SK-N-SH treated with all-trans-retinoic acid at 6 μM for 48 hours (cell line): ENCODE data around the gene RNF157.

Experiments
- BACH2 ChIP-seq: fragments of 250-450 bp; sonication (Bioruptor Pico); IDR thresholded peaks from 2 replicates; pipeline ENCODE4 v1.9.0; 2021; ENCODE audit warnings: mild to moderate bottlenecking, borderline replicate concordance
- GLIS3 ChIP-seq: fragments of 250-450 bp; sonication (Bioruptor Pico); IDR thresholded peaks from 2 replicates; pipeline ENCODE4 v1.5.0; 2020; ENCODE audit warnings: mild to moderate bottlenecking, moderate library complexity
- ISL1 ChIP-seq: fragments of 250-450 bp; sonication (Bioruptor Pico); IDR thresholded peaks from 2 replicates; pipeline ENCODE4 v2.1.2; 2022; ENCODE audit warnings: mild to moderate bottlenecking, moderate library complexity
- OSR1 ChIP-seq: fragments of 250-450 bp; sonication (Bioruptor Pico); IDR thresholded peaks from 2 replicates; pipeline ENCODE4 v1.8.0; 2022; ENCODE audit warnings: moderate library complexity, mild to moderate bottlenecking, inconsistent platforms
- RARB ChIP-seq: fragments of 250-450 bp; sonication (Bioruptor Pico); IDR thresholded peaks from 2 replicates; pipeline ENCODE4 v1.8.0; 2021; ENCODE audit warnings: mild to moderate bottlenecking, moderate library complexity
- TCF4 ChIP-seq: fragments of 250-450 bp; sonication (Bioruptor Pico); IDR thresholded peaks from 2 replicates; pipeline ENCODE4 v1.8.0; 2021; ENCODE audit warnings: mild to moderate bottlenecking, moderate library complexity, borderline replicate concordance
- TOX ChIP-seq: fragments of 250-450 bp; sonication (Bioruptor Pico); IDR thresholded peaks from 2 replicates; pipeline ENCODE4 v1.8.0; 2021; ENCODE audit warnings: mild to moderate bottlenecking, moderate library complexity, borderline replicate concordance
- ZFP3 ChIP-seq: fragments of 250-450 bp; sonication (Bioruptor Pico); IDR thresholded peaks from 2 replicates; pipeline ENCODE4 v1.5.0; 2020; ENCODE audit warnings: mild to moderate bottlenecking, moderate library complexity
- ZFP30 ChIP-seq: fragments of 450-650 bp; formaldehyde crosslinking; IDR thresholded peaks from 2 replicates; pipeline ENCODE4 v1.5.0; 2022; ENCODE audit warnings: mild to moderate bottlenecking, moderate library complexity
- ZNF565 ChIP-seq: fragments of 450-650 bp; formaldehyde crosslinking; conservative IDR thresholded peaks from 2 replicates; pipeline ENCODE4 v1.5.0; 2020; ENCODE audit warnings: low read depth, mild to moderate bottlenecking, moderate library complexity
- ZNF8 ChIP-seq: fragments of 450-650 bp; formaldehyde crosslinking; IDR thresholded peaks from 2 replicates; pipeline ENCODE4 v1.5.0; 2020; ENCODE audit warnings: mild to moderate bottlenecking, moderate library complexity
- TF ChIP-seq, protein P1 (sequence below): fragments of 250-450 bp; sonication (Bioruptor Pico); IDR thresholded peaks from 2 replicates; pipeline ENCODE4 v1.8.0; 2020; ENCODE audit warnings: mild to moderate bottlenecking, moderate library complexity, borderline replicate concordance
- TF ChIP-seq, protein P2 (sequence below): fragments of 250-450 bp; sonication (Bioruptor Pico); IDR thresholded peaks from 2 replicates; pipeline ENCODE4 v1.5.0; 2020; ENCODE audit warnings: mild to moderate bottlenecking, moderate library complexity

DNA sequence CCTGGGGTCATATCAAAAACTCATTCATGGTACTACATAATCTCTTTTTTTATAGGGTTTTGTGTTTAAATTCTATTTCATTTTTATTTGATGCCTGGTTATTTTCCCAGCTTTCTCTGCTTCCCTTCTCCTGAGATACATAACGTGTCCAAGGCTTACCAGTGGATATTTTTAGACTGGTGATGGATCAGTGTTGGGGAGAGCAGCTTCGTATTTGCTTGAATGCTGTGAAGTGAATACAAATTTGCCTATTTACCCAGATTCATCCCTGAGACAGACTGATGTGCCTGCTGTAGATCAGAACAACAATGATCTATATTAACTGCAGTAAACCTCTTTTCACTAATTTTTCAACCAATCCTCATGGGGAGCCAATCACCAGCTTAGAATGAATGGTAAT, 56.0 kb downstream of the RNF157 start:
- TF ChIP-seq BACH2 (CRISPR knock-in tag), result no peak
- TF ChIP-seq ZFP3 (CRISPR knock-in tag), result no peak
- TF ChIP-seq ISL1 (CRISPR knock-in tag), result no peak
- TF ChIP-seq TOX, result no peak
- TF ChIP-seq, protein P1, sequence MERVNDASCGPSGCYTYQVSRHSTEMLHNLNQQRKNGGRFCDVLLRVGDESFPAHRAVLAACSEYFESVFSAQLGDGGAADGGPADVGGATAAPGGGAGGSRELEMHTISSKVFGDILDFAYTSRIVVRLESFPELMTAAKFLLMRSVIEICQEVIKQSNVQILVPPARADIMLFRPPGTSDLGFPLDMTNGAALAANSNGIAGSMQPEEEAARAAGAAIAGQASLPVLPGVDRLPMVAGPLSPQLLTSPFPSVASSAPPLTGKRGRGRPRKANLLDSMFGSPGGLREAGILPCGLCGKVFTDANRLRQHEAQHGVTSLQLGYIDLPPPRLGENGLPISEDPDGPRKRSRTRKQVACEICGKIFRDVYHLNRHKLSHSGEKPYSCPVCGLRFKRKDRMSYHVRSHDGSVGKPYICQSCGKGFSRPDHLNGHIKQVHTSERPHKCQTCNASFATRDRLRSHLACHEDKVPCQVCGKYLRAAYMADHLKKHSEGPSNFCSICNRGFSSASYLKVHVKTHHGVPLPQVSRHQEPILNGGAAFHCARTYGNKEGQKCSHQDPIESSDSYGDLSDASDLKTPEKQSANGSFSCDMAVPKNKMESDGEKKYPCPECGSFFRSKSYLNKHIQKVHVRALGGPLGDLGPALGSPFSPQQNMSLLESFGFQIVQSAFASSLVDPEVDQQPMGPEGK (CRISPR knock-in tag), result no peak
- no peak for TF ChIP-seq GLIS3
- no peak for TF ChIP-seq RARB (CRISPR knock-in tag)
- no peak for TF ChIP-seq OSR1 (CRISPR knock-in tag)
- TF ChIP-seq, protein P2, sequence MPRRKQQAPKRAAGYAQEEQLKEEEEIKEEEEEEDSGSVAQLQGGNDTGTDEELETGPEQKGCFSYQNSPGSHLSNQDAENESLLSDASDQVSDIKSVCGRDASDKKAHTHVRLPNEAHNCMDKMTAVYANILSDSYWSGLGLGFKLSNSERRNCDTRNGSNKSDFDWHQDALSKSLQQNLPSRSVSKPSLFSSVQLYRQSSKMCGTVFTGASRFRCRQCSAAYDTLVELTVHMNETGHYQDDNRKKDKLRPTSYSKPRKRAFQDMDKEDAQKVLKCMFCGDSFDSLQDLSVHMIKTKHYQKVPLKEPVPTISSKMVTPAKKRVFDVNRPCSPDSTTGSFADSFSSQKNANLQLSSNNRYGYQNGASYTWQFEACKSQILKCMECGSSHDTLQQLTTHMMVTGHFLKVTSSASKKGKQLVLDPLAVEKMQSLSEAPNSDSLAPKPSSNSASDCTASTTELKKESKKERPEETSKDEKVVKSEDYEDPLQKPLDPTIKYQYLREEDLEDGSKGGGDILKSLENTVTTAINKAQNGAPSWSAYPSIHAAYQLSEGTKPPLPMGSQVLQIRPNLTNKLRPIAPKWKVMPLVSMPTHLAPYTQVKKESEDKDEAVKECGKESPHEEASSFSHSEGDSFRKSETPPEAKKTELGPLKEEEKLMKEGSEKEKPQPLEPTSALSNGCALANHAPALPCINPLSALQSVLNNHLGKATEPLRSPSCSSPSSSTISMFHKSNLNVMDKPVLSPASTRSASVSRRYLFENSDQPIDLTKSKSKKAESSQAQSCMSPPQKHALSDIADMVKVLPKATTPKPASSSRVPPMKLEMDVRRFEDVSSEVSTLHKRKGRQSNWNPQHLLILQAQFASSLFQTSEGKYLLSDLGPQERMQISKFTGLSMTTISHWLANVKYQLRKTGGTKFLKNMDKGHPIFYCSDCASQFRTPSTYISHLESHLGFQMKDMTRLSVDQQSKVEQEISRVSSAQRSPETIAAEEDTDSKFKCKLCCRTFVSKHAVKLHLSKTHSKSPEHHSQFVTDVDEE (CRISPR knock-in tag), result no peak
- no peak for TF ChIP-seq ZFP30
- no peak for TF ChIP-seq TCF4 (CRISPR knock-in tag)
- TF ChIP-seq ZNF8, result no peak
- TF ChIP-seq ZNF565, result no peak
